ENCODE results near the gene ANKUB1. TPM values are rescaled to one million over a fixed set of nuclear protein-coding genes. Genes with fewer than 3 reads are reported as not detected.

The ANKUB1 gene
- total RNA-seq, 1 experiment from 2014 or later, result not detected

GRCh38 chr3:149752051-149752787 lies 40.1 kb downstream of the ANKUB1 start, which contains the start of gene COMMD2:
Gene COMMD2 (minus strand): TSS chr3:149752489. CDS start chr3:149752444, 45 bp downstream.
- BruUV-seq (replicated peaks), result TSS peak; percentile 60
- peak within 1 kb of the TSS; percentile 99 for H3K4me3 Mint-ChIP-seq (ENCODE audit: low read depth, unreplicated experiment)
- peaks cover 43% of the 10 kb centered on the region for H3K36me3 Mint-ChIP-seq (ENCODE audit: insufficient read depth, unreplicated experiment)
- H3K27ac Mint-ChIP-seq (ENCODE audit: unreplicated experiment), result peak within 1 kb of the TSS; percentile 90
- H3K9me3 Mint-ChIP-seq (ENCODE audit: low read depth, unreplicated experiment), result peaks cover 1% of the 10 kb centered on the region
- H3K4me1 Mint-ChIP-seq (ENCODE audit: low read depth, unreplicated experiment), result peaks cover 7% of the 10 kb centered on the region
- H3K27me3 Mint-ChIP-seq (ENCODE audit: unreplicated experiment), result no peaks in the 10 kb centered on the region
- TF ChIP-seq, protein P1, sequence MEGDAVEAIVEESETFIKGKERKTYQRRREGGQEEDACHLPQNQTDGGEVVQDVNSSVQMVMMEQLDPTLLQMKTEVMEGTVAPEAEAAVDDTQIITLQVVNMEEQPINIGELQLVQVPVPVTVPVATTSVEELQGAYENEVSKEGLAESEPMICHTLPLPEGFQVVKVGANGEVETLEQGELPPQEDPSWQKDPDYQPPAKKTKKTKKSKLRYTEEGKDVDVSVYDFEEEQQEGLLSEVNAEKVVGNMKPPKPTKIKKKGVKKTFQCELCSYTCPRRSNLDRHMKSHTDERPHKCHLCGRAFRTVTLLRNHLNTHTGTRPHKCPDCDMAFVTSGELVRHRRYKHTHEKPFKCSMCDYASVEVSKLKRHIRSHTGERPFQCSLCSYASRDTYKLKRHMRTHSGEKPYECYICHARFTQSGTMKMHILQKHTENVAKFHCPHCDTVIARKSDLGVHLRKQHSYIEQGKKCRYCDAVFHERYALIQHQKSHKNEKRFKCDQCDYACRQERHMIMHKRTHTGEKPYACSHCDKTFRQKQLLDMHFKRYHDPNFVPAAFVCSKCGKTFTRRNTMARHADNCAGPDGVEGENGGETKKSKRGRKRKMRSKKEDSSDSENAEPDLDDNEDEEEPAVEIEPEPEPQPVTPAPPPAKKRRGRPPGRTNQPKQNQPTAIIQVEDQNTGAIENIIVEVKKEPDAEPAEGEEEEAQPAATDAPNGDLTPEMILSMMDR (IDR thresholded peaks at IDR 0.05; ENCODE audit: unreplicated experiment), result peak; percentile 51
- intact Hi-C loops (cut with micrococcal nuclease; ENCODE audit: unreplicated experiment), result loop anchor here (1.0 kb wide), 1 partner anchor 240 kb away; no protein-coding TSS in a partner anchor
- CTCF ChIA-PET, result interaction anchor here (1.0 to 2.1 kb wide), 14 partner anchors 13 to 243 kb away, joined by 3 to 9 read pairs (median 5); partner anchors contain the start of gene WWTR1
- peak; percentile 92 for DNase-seq

DNA sequence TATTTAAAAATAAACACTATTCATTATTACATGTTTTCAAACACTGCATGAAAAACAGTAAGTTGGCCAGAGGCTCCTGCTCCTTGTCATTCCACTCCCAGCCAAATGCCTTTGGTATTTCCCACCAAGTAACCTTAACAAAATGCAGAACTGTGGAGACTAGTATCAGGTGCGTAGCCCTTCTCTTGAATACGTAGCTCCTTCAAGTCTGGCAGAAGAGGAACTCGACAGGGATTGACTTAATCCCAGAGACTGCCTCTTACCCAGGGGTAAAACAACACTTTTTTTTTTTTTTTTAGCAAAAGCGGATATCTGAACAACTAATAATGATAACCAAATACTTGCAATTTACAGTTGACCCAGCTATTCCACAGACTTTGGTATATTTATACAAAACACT lies 40.8 kb downstream of the ANKUB1 start:
- TF ChIP-seq, protein P1 (IDR thresholded peaks at IDR 0.05; ENCODE audit: unreplicated experiment), result no peak
- Mint-ChIP-seq H3K27ac (ENCODE audit: unreplicated experiment) (no peak overlapping the region), H3K27me3 (ENCODE audit: unreplicated experiment) (no peaks in the 10 kb centered on the region), H3K36me3 (ENCODE audit: insufficient read depth, unreplicated experiment) (peaks cover 48% of the 10 kb centered on the region), H3K4me3 (ENCODE audit: low read depth, unreplicated experiment) (peak overlapping the region; percentile 99), H3K9me3 (ENCODE audit: low read depth, unreplicated experiment) (peaks cover 4% of the 10 kb centered on the region), H3K4me1 (ENCODE audit: low read depth, unreplicated experiment) (peaks cover 7% of the 10 kb centered on the region)
- no TSS peak for BruUV-seq (replicated peaks)
- DNase-seq, result no peak
- intact Hi-C loops (cut with micrococcal nuclease; ENCODE audit: unreplicated experiment), result no loop called here
- CTCF ChIA-PET, result interaction anchor here (0.9 to 2.1 kb wide), 11 partner anchors 9 to 242 kb away, joined by 3 to 9 read pairs (median 4); partner anchors contain the start of gene WWTR1

DNA sequence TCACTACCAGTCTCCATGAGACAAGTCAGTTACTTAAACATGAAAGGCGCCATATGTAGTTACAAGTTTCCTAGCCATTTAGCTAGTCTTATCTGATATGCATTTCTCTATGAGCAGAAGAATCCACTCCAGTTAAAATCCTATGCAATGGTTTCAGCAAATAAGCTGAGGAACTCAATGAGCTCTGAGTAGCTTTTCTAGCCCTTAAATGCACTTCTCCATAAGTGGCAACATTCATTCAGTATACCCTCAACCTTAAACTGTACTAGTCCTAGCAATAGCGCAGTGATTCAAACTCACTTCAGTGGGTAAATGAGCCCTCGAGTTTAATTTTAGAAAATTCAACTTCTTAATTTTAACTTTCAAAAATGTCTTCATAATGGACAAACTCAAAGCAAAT lies 47.7 kb downstream of the ANKUB1 start:
- Mint-ChIP-seq H3K27ac (ENCODE audit: unreplicated experiment) (no peak overlapping the region), H3K4me1 (ENCODE audit: low read depth, unreplicated experiment) (peaks cover 7% of the 10 kb centered on the region), H3K4me3 (ENCODE audit: low read depth, unreplicated experiment) (no peak overlapping the region), H3K36me3 (ENCODE audit: insufficient read depth, unreplicated experiment) (peaks cover 51% of the 10 kb centered on the region), H3K27me3 (ENCODE audit: unreplicated experiment) (no peaks in the 10 kb centered on the region), H3K9me3 (ENCODE audit: low read depth, unreplicated experiment) (peaks cover 4% of the 10 kb centered on the region)
- TF ChIP-seq, protein P1 (IDR thresholded peaks at IDR 0.05; ENCODE audit: unreplicated experiment), result no peak
- intact Hi-C loops (cut with micrococcal nuclease; ENCODE audit: unreplicated experiment), result no loop called here
- CTCF ChIA-PET, result no interaction called here
- BruUV-seq (replicated peaks), result no TSS peak
- no peak for DNase-seq

- peaks cover 4% of the 10 kb centered on the region for H3K9me3 Mint-ChIP-seq (ENCODE audit: low read depth, unreplicated experiment)
- H3K27me3 Mint-ChIP-seq (ENCODE audit: unreplicated experiment), result no peaks in the 10 kb centered on the region
- no TSS peak for BruUV-seq (replicated peaks)
- H3K4me1 Mint-ChIP-seq (ENCODE audit: low read depth, unreplicated experiment), result peaks cover 11% of the 10 kb centered on the region
- intact Hi-C loops (cut with micrococcal nuclease; ENCODE audit: unreplicated experiment), result no loop called here
- no peak overlapping the region for H3K4me3 Mint-ChIP-seq (ENCODE audit: low read depth, unreplicated experiment)
- H3K27ac Mint-ChIP-seq (ENCODE audit: unreplicated experiment), result no peak overlapping the region
- peaks cover 46% of the 10 kb centered on the region for H3K36me3 Mint-ChIP-seq (ENCODE audit: insufficient read depth, unreplicated experiment)
- DNase-seq, result no peak
- CTCF ChIA-PET, result no interaction called here
- TF ChIP-seq, protein P1 (IDR thresholded peaks at IDR 0.05; ENCODE audit: unreplicated experiment), result no peak
Observed at GRCh38 chr3:149744151-149744550, 48.2 kb downstream of the ANKUB1 start.
